Measurements from ENCODE around the gene BTBD2.

Gene BTBD2

GRCh38 chr19:2048959-2049740 lies 33.6 kb upstream of the BTBD2 start:
- TF ChIP-seq ZFP30 (CRISPR knock-in tag; IDR thresholded peaks at IDR 0.05) (no peak), PPARA (CRISPR knock-in tag; IDR thresholded peaks at IDR 0.05; ENCODE audit: borderline replicate concordance) (no peak), ZNF8 (CRISPR knock-in tag; IDR thresholded peaks at IDR 0.05) (no peak), CSDC2 (CRISPR knock-in tag; IDR thresholded peaks at IDR 0.05) (no peak), ZNF70 (CRISPR knock-in tag; IDR thresholded peaks at IDR 0.05) (no peak), RARB (CRISPR knock-in tag; IDR thresholded peaks at IDR 0.05) (no peak), ARNTL (CRISPR knock-in tag; IDR thresholded peaks at IDR 0.05; ENCODE audit: borderline replicate concordance, low read depth) (no peak), OSR1 (CRISPR knock-in tag; IDR thresholded peaks at IDR 0.05) (no peak), POU6F1 (CRISPR knock-in tag; IDR thresholded peaks at IDR 0.05; ENCODE audit: borderline replicate concordance, low read depth) (no peak), TCF4 (CRISPR knock-in tag; IDR thresholded peaks at IDR 0.05; ENCODE audit: borderline replicate concordance) (no peak), ZC3H10 (CRISPR knock-in tag; IDR thresholded peaks at IDR 0.05) (no peak), ISL1 (CRISPR knock-in tag; IDR thresholded peaks at IDR 0.05) (no peak), GLIS3 (CRISPR knock-in tag; IDR thresholded peaks at IDR 0.05) (no peak)
- no peak; the same call in none of the 3 replicates for ATAC-seq

- ATAC-seq, result no peak
These were observed 32.8 kb upstream of the BTBD2 start for GRCh38 chr19:2048104-2048958.

GRCh38 chr19:2047449-2048103 lies 32.1 kb upstream of the BTBD2 start:
- ATAC-seq, result no peak
- peak; percentile 20; the same call in 1 of the 2 replicates for TF ChIP-seq ZFP3 (CRISPR knock-in tag; IDR thresholded peaks at IDR 0.05)
- TF ChIP-seq CSDC2 (CRISPR knock-in tag; IDR thresholded peaks at IDR 0.05), result no peak

More at GRCh38 chr19:2048104-2048958, 32.8 kb upstream of the BTBD2 start:
- no peak for TF ChIP-seq BACH2 (CRISPR knock-in tag; IDR thresholded peaks at IDR 0.05; ENCODE audit: borderline replicate concordance)

GRCh38 chr19:2047076-2047448 lies 31.5 kb upstream of the BTBD2 start:
- no peak for TF ChIP-seq ZFP30 (CRISPR knock-in tag; IDR thresholded peaks at IDR 0.05)
- no peak for TF ChIP-seq TOX (CRISPR knock-in tag; IDR thresholded peaks at IDR 0.05; ENCODE audit: borderline replicate concordance)
- no peak for TF ChIP-seq ZC3H10 (CRISPR knock-in tag; IDR thresholded peaks at IDR 0.05)
- TF ChIP-seq ZNF70 (CRISPR knock-in tag; IDR thresholded peaks at IDR 0.05), result no peak
- no peak for TF ChIP-seq CREB5 (CRISPR knock-in tag; IDR thresholded peaks at IDR 0.05; ENCODE audit: low read depth)
- TF ChIP-seq TSHZ2 (CRISPR knock-in tag; IDR thresholded peaks at IDR 0.05), result no peak
- no peak for TF ChIP-seq CSDC2 (CRISPR knock-in tag; IDR thresholded peaks at IDR 0.05)
- TF ChIP-seq TCF4 (CRISPR knock-in tag; IDR thresholded peaks at IDR 0.05; ENCODE audit: borderline replicate concordance), result no peak
- no peak for TF ChIP-seq RARB (CRISPR knock-in tag; IDR thresholded peaks at IDR 0.05)
- TF ChIP-seq ZNF565 (CRISPR knock-in tag; conservative IDR thresholded peaks at IDR 0.05; ENCODE audit: low read depth), result no peak
- no peak for TF ChIP-seq OSR1 (CRISPR knock-in tag; IDR thresholded peaks at IDR 0.05)
- ATAC-seq, result no peak
